Neural progenitor cell (in vitro differentiated cells): ENCODE results near the gene ERBB4. TPM values are rescaled to one million over a fixed set of nuclear protein-coding genes. Genes with fewer than 3 reads are reported as not detected.

Experiments used
- DNase-seq: peaks from one replicate; pipeline ENCODE4 v3.0.0-alpha.2; 2016; ENCODE audit warnings: low spot score
- H2AFZ ChIP-seq: fragments of 200-600 bp; sonication (generic); replicated peaks from 2 replicates; pipeline ENCODE4 v1.6.1; 2016; ENCODE audit warnings: antibody characterized with exemption
- H3F3A ChIP-seq: fragments of 200-600 bp; sonication (generic); 2 replicates; pipeline ENCODE4 v1.6.1; 2016; ENCODE audit warnings: antibody characterized with exemption, low read depth
- H3K27ac ChIP-seq: fragments of 200-600 bp; sonication (generic); 2 replicates; pipeline ENCODE4 v1.5.1; 2016; ENCODE audit warnings: mild to moderate bottlenecking
- H3K27me3 ChIP-seq: fragments of 200-600 bp; sonication (generic); 2 replicates; pipeline ENCODE4 v1.6.1; 2016; ENCODE audit warnings: mild to moderate bottlenecking, moderate library complexity
- H3K36me3 ChIP-seq: fragments of 200-600 bp; sonication (generic); 2 replicates; pipeline ENCODE4 v1.5.1; 2016
- H3K4me1 ChIP-seq: fragments of 200-600 bp; sonication (generic); 2 replicates; pipeline ENCODE4 v1.6.1; 2016; ENCODE audit warnings: mixed run types
- H3K4me2 ChIP-seq: fragments of 200-600 bp; sonication (generic); 2 replicates; pipeline ENCODE4 v1.6.1; 2016
- H3K4me3 ChIP-seq: fragments of 200-600 bp; sonication (generic); 2 replicates; pipeline ENCODE4 v1.5.1; 2016
- H3K79me2 ChIP-seq: fragments of 200-600 bp; sonication (generic); 2 replicates; pipeline ENCODE4 v1.6.1; 2016; ENCODE audit warnings: low read depth
- H3K9ac ChIP-seq: fragments of 200-600 bp; sonication (generic); 2 replicates; pipeline ENCODE4 v1.6.1; 2016
- H3K9me3 ChIP-seq: fragments of 200-600 bp; sonication (generic); 2 replicates; pipeline ENCODE4 v1.5.1; 2016; ENCODE audit warnings: low read depth
- H4K20me1 ChIP-seq: fragments of 200-600 bp; sonication (generic); 2 replicates; pipeline ENCODE4 v1.6.1; 2016; ENCODE audit warnings: low read depth
- H3K27ac Mint-ChIP-seq: 3 replicates; pipeline ENCODE4 v1.8.0; 2021; ENCODE audit warnings: mixed read lengths
- H3K27me3 Mint-ChIP-seq: 2 replicates; pipeline ENCODE4 v1.8.0; 2022; ENCODE audit warnings: low read depth, mild to moderate bottlenecking, inconsistent platforms, moderate library complexity, mixed read lengths; ENCODE audit not compliant: insufficient read depth
- H3K36me3 Mint-ChIP-seq: 3 replicates; pipeline ENCODE4 v1.8.0; 2021; ENCODE audit warnings: mixed read lengths
- H3K4me1 Mint-ChIP-seq: 3 replicates; pipeline ENCODE4 v1.8.0; 2021; ENCODE audit warnings: mixed read lengths
- H3K4me3 Mint-ChIP-seq: 3 replicates; pipeline ENCODE4 v1.8.0; 2021; ENCODE audit warnings: mild to moderate bottlenecking, moderate library complexity, mixed read lengths
- H3K9me3 Mint-ChIP-seq: 3 replicates; pipeline ENCODE4 v1.8.0; 2020; ENCODE audit warnings: mixed read lengths
- EZH2 ChIP-seq: fragments of 200-600 bp; sonication (generic); IDR thresholded peaks from 2 replicates; pipeline ENCODE4 v1.6.1; 2017; ENCODE audit warnings: antibody characterized with exemption, mild to moderate bottlenecking, moderate library complexity
- EZH2phosphoT487 ChIP-seq: fragments of 200-600 bp; sonication (generic); IDR thresholded peaks from 2 replicates; pipeline ENCODE4 v1.6.1; 2017; ENCODE audit warnings: antibody characterized with exemption
- total RNA-seq: library from RNA; depleted of rRNA; stranded (reverse); fragments of >200 nt; gene quantifications from 2 replicates; pipeline ENCODE4 v1.2.3, GENCODE V29; 2015; ENCODE audit warnings: low replicate concordance
- TF ChIP-seq, protein P1 (sequence below): fragments of 200-600 bp; sonication (generic); IDR thresholded peaks from 2 replicates; pipeline ENCODE4 v1.5.1; 2017; ENCODE audit warnings: antibody characterized with exemption, mild to moderate bottlenecking

ERBB4 gene
- total RNA-seq, 1 donor from 2014 or later: 1.5 TPM

DNA sequence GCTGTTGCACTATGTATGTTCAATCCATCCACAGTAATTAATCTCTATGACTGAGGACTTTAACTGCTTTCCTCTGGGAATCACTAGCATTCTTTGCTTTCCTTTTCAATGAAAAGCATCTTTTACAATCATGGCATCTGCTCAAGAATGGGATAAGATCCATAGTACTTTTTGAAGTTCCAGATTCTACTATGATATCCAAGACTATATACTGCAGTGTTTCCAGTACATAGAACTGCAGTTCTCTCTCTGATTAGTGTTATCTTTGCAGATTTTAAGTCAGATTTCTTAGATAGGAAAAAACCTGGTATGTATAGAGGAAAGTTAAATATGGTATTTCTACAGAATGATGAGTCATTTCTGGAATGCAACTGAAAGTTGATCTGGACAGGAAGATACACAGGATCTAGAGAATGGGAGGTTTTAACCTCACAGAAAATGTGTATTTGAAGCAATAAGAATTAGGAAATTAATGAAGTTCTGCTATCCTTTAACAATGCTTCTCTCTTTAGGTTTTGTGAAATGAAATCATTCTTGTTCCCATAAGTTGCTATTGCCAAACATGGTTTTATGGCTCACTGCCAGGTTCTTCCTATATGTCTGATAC lies 670.7 kb downstream of the ERBB4 start:
- Histone ChIP-seq H3F3A (no peaks in the 10 kb centered on the region), H3K79me2 (no peaks in the 10 kb centered on the region), H3K9me3 (no peaks in the 10 kb centered on the region), H3K36me3 (no peaks in the 10 kb centered on the region), H3K9ac (no peak overlapping the region), H3K27me3 (no peaks in the 10 kb centered on the region), H3K4me1 (no peaks in the 10 kb centered on the region), H4K20me1 (no peaks in the 10 kb centered on the region), H3K4me3 (no peak overlapping the region), H2AFZ (no peak overlapping the region), H3K27ac (no peak overlapping the region), H3K4me2 (no peak overlapping the region)
- peaks cover 5% of the 10 kb centered on the region for H3K36me3 Mint-ChIP-seq
- H3K4me3 Mint-ChIP-seq: no peak overlapping the region
- DNase-seq: no peak
- no peak overlapping the region for H3K27ac Mint-ChIP-seq
- TF ChIP-seq, protein P1, sequence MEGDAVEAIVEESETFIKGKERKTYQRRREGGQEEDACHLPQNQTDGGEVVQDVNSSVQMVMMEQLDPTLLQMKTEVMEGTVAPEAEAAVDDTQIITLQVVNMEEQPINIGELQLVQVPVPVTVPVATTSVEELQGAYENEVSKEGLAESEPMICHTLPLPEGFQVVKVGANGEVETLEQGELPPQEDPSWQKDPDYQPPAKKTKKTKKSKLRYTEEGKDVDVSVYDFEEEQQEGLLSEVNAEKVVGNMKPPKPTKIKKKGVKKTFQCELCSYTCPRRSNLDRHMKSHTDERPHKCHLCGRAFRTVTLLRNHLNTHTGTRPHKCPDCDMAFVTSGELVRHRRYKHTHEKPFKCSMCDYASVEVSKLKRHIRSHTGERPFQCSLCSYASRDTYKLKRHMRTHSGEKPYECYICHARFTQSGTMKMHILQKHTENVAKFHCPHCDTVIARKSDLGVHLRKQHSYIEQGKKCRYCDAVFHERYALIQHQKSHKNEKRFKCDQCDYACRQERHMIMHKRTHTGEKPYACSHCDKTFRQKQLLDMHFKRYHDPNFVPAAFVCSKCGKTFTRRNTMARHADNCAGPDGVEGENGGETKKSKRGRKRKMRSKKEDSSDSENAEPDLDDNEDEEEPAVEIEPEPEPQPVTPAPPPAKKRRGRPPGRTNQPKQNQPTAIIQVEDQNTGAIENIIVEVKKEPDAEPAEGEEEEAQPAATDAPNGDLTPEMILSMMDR: no peak
- H3K27me3 Mint-ChIP-seq: no peaks in the 10 kb centered on the region
- no peaks in the 10 kb centered on the region for H3K4me1 Mint-ChIP-seq
- H3K9me3 Mint-ChIP-seq: peaks cover 9% of the 10 kb centered on the region

DNA sequence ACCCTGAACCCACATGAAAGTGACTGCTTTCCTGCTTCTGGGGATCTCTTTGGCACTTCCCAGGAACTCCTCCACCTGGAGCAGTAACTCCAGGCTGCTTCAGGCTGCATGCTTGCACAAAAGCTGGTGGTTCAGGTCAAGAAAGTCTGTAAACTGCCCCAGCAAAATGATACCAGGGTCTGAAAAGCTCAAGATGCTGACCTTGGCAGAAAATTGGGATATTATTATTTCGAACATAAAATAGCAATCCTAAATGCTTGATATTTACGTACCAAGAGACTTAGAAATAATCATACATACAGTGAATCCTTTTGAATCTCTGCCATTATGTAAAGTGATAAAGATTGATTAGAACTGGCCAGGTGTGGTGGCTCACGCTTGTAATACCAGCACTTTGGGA lies 674.3 kb downstream of the ERBB4 start:
- H2AFZ ChIP-seq: no peak overlapping the region
- TF ChIP-seq, protein P1: no peak
- TF ChIP-seq EZH2phosphoT487 (no peak), EZH2 (no peak)
- H3K9me3 ChIP-seq: no peaks in the 10 kb centered on the region
- H3K9ac ChIP-seq: no peak overlapping the region
- no peaks in the 10 kb centered on the region for H3K4me1 ChIP-seq
- no peaks in the 10 kb centered on the region for H4K20me1 ChIP-seq
- no peaks in the 10 kb centered on the region for H3F3A ChIP-seq
- no peaks in the 10 kb centered on the region for H3K4me1 Mint-ChIP-seq
- H3K27me3 ChIP-seq: no peaks in the 10 kb centered on the region
- H3K79me2 ChIP-seq: no peaks in the 10 kb centered on the region
- H3K4me2 ChIP-seq: no peak overlapping the region
- no peak overlapping the region for H3K27ac ChIP-seq
- H3K4me3 ChIP-seq: no peak overlapping the region
- H3K27ac Mint-ChIP-seq: peak overlapping the region; percentile 11
- H3K9me3 Mint-ChIP-seq: peaks cover 13% of the 10 kb centered on the region
- H3K36me3 ChIP-seq: peaks cover 2% of the 10 kb centered on the region
- H3K27me3 Mint-ChIP-seq: no peaks in the 10 kb centered on the region
- H3K36me3 Mint-ChIP-seq: peaks cover 5% of the 10 kb centered on the region
- H3K4me3 Mint-ChIP-seq: no peak overlapping the region
- DNase-seq: no peak

DNA sequence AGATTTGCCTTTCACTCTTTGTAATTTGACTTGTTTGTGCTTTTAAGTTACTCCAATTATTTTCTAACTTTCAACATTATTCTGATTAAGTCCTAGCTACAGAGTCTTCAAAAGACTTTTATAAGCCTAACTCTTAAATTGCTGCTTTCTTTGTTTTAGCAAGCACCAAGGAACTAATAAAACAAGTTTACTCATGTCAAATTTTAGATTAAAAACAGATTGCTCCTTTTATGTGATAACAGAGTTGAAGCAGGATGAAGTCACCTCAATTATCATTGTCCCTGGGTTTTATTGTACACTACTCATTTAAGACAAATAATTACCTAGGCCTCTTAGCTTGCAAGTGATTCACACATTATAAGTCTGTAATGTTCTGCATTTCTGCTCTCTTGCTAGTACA lies 678.4 kb downstream of the ERBB4 start:
- H3K4me3 Mint-ChIP-seq: no peak overlapping the region
- Histone ChIP-seq H3K9me3 (no peaks in the 10 kb centered on the region), H3K4me1 (no peaks in the 10 kb centered on the region), H3K4me2 (no peak overlapping the region), H3K9ac (no peak overlapping the region), H3K79me2 (no peaks in the 10 kb centered on the region), H3F3A (no peaks in the 10 kb centered on the region), H3K36me3 (peaks cover 2% of the 10 kb centered on the region), H4K20me1 (no peaks in the 10 kb centered on the region), H3K27me3 (no peaks in the 10 kb centered on the region), H2AFZ (peak overlapping the region; percentile 23), H3K4me3 (no peak overlapping the region), H3K27ac (no peak overlapping the region)
- H3K27me3 Mint-ChIP-seq: no peaks in the 10 kb centered on the region
- TF ChIP-seq EZH2phosphoT487: no peak
- TF ChIP-seq, protein P1: no peak
- TF ChIP-seq EZH2: no peak
- no peak overlapping the region for H3K27ac Mint-ChIP-seq
- H3K9me3 Mint-ChIP-seq: peaks cover 13% of the 10 kb centered on the region
- no peak for DNase-seq
- H3K36me3 Mint-ChIP-seq: peaks cover 5% of the 10 kb centered on the region
- H3K4me1 Mint-ChIP-seq: no peaks in the 10 kb centered on the region
